ENCODE data around the gene OR52K2. TPM values are rescaled to one million over a fixed set of nuclear protein-coding genes. Genes with fewer than 3 reads are reported as not detected.

The OR52K2 gene
- total and polyA plus RNA-seq, 2 donors (not counting 1 experiment from before 2014, with no cell fraction given) = not detected

DNA sequence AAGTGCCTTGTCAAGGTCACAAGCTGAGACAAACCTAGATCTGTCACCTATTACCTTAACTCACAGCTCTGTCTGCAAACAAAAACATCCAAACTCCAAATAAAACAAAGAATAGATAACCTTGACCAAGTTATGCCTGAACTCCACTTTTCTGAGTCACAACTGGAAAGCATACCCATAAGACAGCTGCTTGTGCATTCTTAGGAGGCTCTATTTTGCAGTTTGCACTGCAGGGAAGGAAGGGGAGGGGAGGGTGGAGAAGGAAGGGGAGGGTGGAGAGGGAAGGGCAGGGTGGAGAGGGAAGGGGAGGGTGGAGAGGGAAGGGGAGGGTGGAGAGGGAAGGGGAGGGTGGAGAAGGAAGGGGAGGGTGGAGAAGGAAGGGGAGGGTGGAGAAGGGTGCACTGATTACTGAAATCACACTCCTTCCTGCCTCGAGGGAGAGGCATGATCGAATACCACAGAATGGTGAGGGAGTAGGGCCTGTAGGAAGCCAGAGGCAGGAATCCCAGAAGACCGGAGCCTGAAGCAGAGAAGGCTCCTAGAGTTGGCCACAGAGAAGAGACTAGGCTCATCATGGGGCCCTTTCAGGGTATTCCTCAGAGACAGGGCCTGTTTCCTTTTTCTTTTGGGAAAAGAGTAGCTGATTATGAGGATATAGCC is 5.7 kb upstream of the OR52K2 start:
- H3K4me1 ChIP-seq (ENCODE audit: control insufficient read depth, extremely low read depth, insufficient read depth, low read length) = no peaks in the 10 kb centered on the region
- no peak for DNase-seq (ENCODE audit: low read depth in 2 of 2)
- H3K4me2 ChIP-seq (ENCODE audit: extremely low read depth, insufficient read depth, low read length) = no peak overlapping the region
- no peak overlapping the region for H3K9ac ChIP-seq (ENCODE audit: insufficient read depth, low read length)
- H3K36me3 ChIP-seq (ENCODE audit: control insufficient read depth, insufficient read depth, low read length) = no peaks in the 10 kb centered on the region
- no peak overlapping the region for H2AFZ ChIP-seq (ENCODE audit: low read length)
- no peaks in the 10 kb centered on the region for H4K20me1 ChIP-seq (ENCODE audit: control insufficient read depth, extremely low read depth, insufficient read depth, low read length)
- H3K4me3 ChIP-seq (replicated peaks in 1 of 4; ENCODE audit: control extremely low read depth in 1 of 4, insufficient read depth in 1 of 4, low read depth in 3 of 4, low read length in 4 of 4) = no peak overlapping the region
- no peaks in the 10 kb centered on the region for H3K27me3 ChIP-seq (ENCODE audit: control insufficient read depth, insufficient read depth, low read length)
- TF ChIP-seq EZH2 (IDR thresholded peaks at IDR 0.05; ENCODE audit: low read length, missing control alignments) = no peak
- TF ChIP-seq CTCF (conservative IDR thresholded peaks at IDR 0.05 in 1 of 2, IDR thresholded peaks at IDR 0.05 in 1 of 2; ENCODE audit: low read depth in 1 of 2, low read length in 2 of 2) = no peak
- H3K27ac ChIP-seq (ENCODE audit: insufficient read depth, low read length) = no peak overlapping the region
- no peaks in the 10 kb centered on the region for H3K79me2 ChIP-seq (ENCODE audit: control insufficient read depth, insufficient read depth, low read length)
- no peaks in the 10 kb centered on the region for H3K9me3 ChIP-seq (ENCODE audit: control insufficient read depth, insufficient read depth, low read depth, low read length)

- Histone ChIP-seq H3K4me3 (replicated peaks in 1 of 4; ENCODE audit: control extremely low read depth in 1 of 4, insufficient read depth in 1 of 4, low read depth in 3 of 4, low read length in 4 of 4) (no peak overlapping the region), H3K4me1 (ENCODE audit: control insufficient read depth, extremely low read depth, insufficient read depth, low read length) (no peaks in the 10 kb centered on the region), H3K36me3 (ENCODE audit: control insufficient read depth, insufficient read depth, low read length) (no peaks in the 10 kb centered on the region), H4K20me1 (ENCODE audit: control insufficient read depth, extremely low read depth, insufficient read depth, low read length) (no peaks in the 10 kb centered on the region), H3K27ac (ENCODE audit: insufficient read depth, low read length) (no peak overlapping the region), H3K79me2 (ENCODE audit: control insufficient read depth, insufficient read depth, low read length) (no peaks in the 10 kb centered on the region), H3K4me2 (ENCODE audit: extremely low read depth, insufficient read depth, low read length) (no peak overlapping the region), H3K27me3 (ENCODE audit: control insufficient read depth, insufficient read depth, low read length) (no peaks in the 10 kb centered on the region), H3K9me3 (ENCODE audit: control insufficient read depth, insufficient read depth, low read depth, low read length) (no peaks in the 10 kb centered on the region), H2AFZ (ENCODE audit: low read length) (no peak overlapping the region), H3K9ac (ENCODE audit: insufficient read depth, low read length) (no peak overlapping the region)
- TF ChIP-seq CTCF (conservative IDR thresholded peaks at IDR 0.05 in 1 of 2, IDR thresholded peaks at IDR 0.05 in 1 of 2; ENCODE audit: low read depth in 1 of 2, low read length in 2 of 2) (no peak), EZH2 (IDR thresholded peaks at IDR 0.05; ENCODE audit: low read length, missing control alignments) (no peak)
- DNase-seq (ENCODE audit: low read depth in 2 of 2) = no peak
These were observed 4.0 kb downstream of the OR52K2 start for GRCh38 chr11:4453118-4453517.

DNA sequence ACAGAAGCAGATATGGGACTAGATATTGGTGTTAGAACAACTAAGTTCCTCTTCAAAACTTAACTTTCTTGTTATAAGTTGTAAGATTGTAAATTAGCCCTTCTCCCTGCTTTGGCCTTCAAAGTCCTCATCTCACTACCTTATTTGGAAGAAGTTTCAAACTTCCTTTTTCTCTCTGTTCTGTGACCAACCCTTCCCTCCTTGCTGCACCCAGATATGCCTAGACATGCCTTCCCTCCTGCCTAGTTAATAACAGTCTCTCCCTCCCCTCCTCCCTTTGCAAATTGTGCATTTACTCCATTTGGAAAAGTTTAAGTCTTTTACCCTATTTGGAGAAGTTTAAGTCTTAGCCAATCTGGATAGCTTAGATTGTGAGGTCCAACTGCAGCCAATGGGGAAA is 4.9 kb downstream of the OR52K2 start:
- Histone ChIP-seq H3K4me2 (ENCODE audit: extremely low read depth, insufficient read depth, low read length) (no peak overlapping the region), H3K4me3 (replicated peaks in 1 of 4; ENCODE audit: control extremely low read depth in 1 of 4, insufficient read depth in 1 of 4, low read depth in 3 of 4, low read length in 4 of 4) (no peak overlapping the region), H3K9me3 (ENCODE audit: control insufficient read depth, insufficient read depth, low read depth, low read length) (no peaks in the 10 kb centered on the region), H3K4me1 (ENCODE audit: control insufficient read depth, extremely low read depth, insufficient read depth, low read length) (no peaks in the 10 kb centered on the region), H3K27ac (ENCODE audit: insufficient read depth, low read length) (no peak overlapping the region), H3K79me2 (ENCODE audit: control insufficient read depth, insufficient read depth, low read length) (no peaks in the 10 kb centered on the region), H2AFZ (ENCODE audit: low read length) (no peak overlapping the region), H4K20me1 (ENCODE audit: control insufficient read depth, extremely low read depth, insufficient read depth, low read length) (no peaks in the 10 kb centered on the region), H3K36me3 (ENCODE audit: control insufficient read depth, insufficient read depth, low read length) (no peaks in the 10 kb centered on the region), H3K27me3 (ENCODE audit: control insufficient read depth, insufficient read depth, low read length) (no peaks in the 10 kb centered on the region), H3K9ac (ENCODE audit: insufficient read depth, low read length) (no peak overlapping the region)
- peak in 1 of 2 donors; percentile 4 for DNase-seq (ENCODE audit: low read depth in 2 of 2)
- no peak for TF ChIP-seq CTCF (conservative IDR thresholded peaks at IDR 0.05 in 1 of 2, IDR thresholded peaks at IDR 0.05 in 1 of 2; ENCODE audit: low read depth in 1 of 2, low read length in 2 of 2)
- no peak for TF ChIP-seq EZH2 (IDR thresholded peaks at IDR 0.05; ENCODE audit: low read length, missing control alignments)

Data from fibroblast of lung (primary cell).